GM20431 (cell line): ENCODE measurements around the gene KCNAB1.

ENCODE experiments used
- in situ Hi-C: fragments of 300-500 bp; cut with MseI, MboI; formaldehyde crosslinking; loops from one replicate; pipeline ENCODE4 v1.15.0; 2020; ENCODE audit warnings: low sequenced_read_pairs; ENCODE audit not compliant: unreplicated experiment

Gene KCNAB1

GRCh38 chr3:156300371-156300770 lies 180.0 kb downstream of the KCNAB1 start:
- in situ Hi-C loops, result no loop called here

GRCh38 chr3:156300929-156301840 lies 180.8 kb downstream of the KCNAB1 start:
- in situ Hi-C loops, result no loop called here

GRCh38 chr3:156303001-156303707 lies 182.8 kb downstream of the KCNAB1 start:
- in situ Hi-C loops, result no loop called here

- in situ Hi-C loops, result no loop called here
Observed at GRCh38 chr3:156304406-156304805, 184.0 kb downstream of the KCNAB1 start.

GRCh38 chr3:156305672-156306071 lies 185.3 kb downstream of the KCNAB1 start:
- in situ Hi-C loops, result no loop called here

- in situ Hi-C loops, result no loop called here
Observed at GRCh38 chr3:156307704-156308103, 187.3 kb downstream of the KCNAB1 start.

- in situ Hi-C loops, result no loop called here
Observed at GRCh38 chr3:156311431-156311830, 191.1 kb downstream of the KCNAB1 start.

- in situ Hi-C loops, result no loop called here
Observed at GRCh38 chr3:156311930-156312329, 191.6 kb downstream of the KCNAB1 start.

GRCh38 chr3:156316076-156316475 lies 195.7 kb downstream of the KCNAB1 start:
- in situ Hi-C loops, result no loop called here

- in situ Hi-C loops, result no loop called here
Observed at GRCh38 chr3:156317462-156318074, 197.2 kb downstream of the KCNAB1 start.

- in situ Hi-C loops, result no loop called here
Observed at GRCh38 chr3:156321945-156322344, 201.6 kb downstream of the KCNAB1 start.

GRCh38 chr3:156323466-156323865 lies 203.1 kb downstream of the KCNAB1 start:
- in situ Hi-C loops, result no loop called here

- in situ Hi-C loops, result no loop called here
Observed at GRCh38 chr3:156330415-156330814, 210.0 kb downstream of the KCNAB1 start.

GRCh38 chr3:156332304-156332703 lies 211.9 kb downstream of the KCNAB1 start:
- in situ Hi-C loops, result no loop called here

GRCh38 chr3:156334841-156335545 lies 214.6 kb downstream of the KCNAB1 start:
- in situ Hi-C loops, result no loop called here

GRCh38 chr3:156339491-156339890 lies 219.1 kb downstream of the KCNAB1 start:
- in situ Hi-C loops, result no loop called here

- in situ Hi-C loops, result no loop called here
Observed at GRCh38 chr3:156341332-156341731, 221.0 kb downstream of the KCNAB1 start.

- in situ Hi-C loops, result no loop called here
Observed at GRCh38 chr3:156341831-156342416, 221.5 kb downstream of the KCNAB1 start.

- in situ Hi-C loops, result no loop called here
Observed at GRCh38 chr3:156344215-156344614, 223.8 kb downstream of the KCNAB1 start.

- in situ Hi-C loops, result no loop called here
Observed at GRCh38 chr3:156349111-156349510, 228.7 kb downstream of the KCNAB1 start.
